Osteoblast (primary cell): ENCODE measurements around the gene MIPOL1. TPM values are rescaled to one million over a fixed set of nuclear protein-coding genes. Genes with fewer than 3 reads are reported as not detected.

Experiments
- DNase-seq: peaks from one replicate; pipeline ENCODE4 v3.0.0; 2011; ENCODE audit warnings: low spot score, mixed read lengths; ENCODE audit not compliant: insufficient read length; ENCODE audit errors: missing footprints
- H2AFZ ChIP-seq: 2 replicates; pipeline ENCODE4 v1.6.0; 2011; ENCODE audit warnings: mild to moderate bottlenecking, low read length
- H3K27ac ChIP-seq: 2 replicates; pipeline ENCODE4 v1.5.1; 2011; ENCODE audit warnings: mild to moderate bottlenecking, low read depth, low read length, moderate library complexity
- H3K27me3 ChIP-seq: 2 replicates; pipeline ENCODE4 v1.6.0; 2012; ENCODE audit warnings: mild to moderate bottlenecking, control low read depth, inconsistent platforms, low read length, moderate library complexity; ENCODE audit not compliant: insufficient read depth
- H3K36me3 ChIP-seq: 2 replicates; pipeline ENCODE4 v1.5.1; 2011; ENCODE audit warnings: mild to moderate bottlenecking, low read length, control low read depth, moderate library complexity; ENCODE audit not compliant: insufficient read depth
- H3K4me1 ChIP-seq: 2 replicates; pipeline ENCODE4 v1.5.1; 2011; ENCODE audit warnings: mild to moderate bottlenecking, low read length, control low read depth, moderate library complexity; ENCODE audit not compliant: insufficient read depth
- H3K4me2 ChIP-seq: 2 replicates; pipeline ENCODE4 v1.6.0; 2011; ENCODE audit warnings: mild to moderate bottlenecking, low read length; ENCODE audit not compliant: insufficient read depth
- H3K4me3 ChIP-seq: fragments of 200-600 bp; sonication (generic); 3 replicates; pipeline ENCODE4 v1.5.1; 2012; ENCODE audit warnings: mild to moderate bottlenecking, low read length, inconsistent platforms; ENCODE audit not compliant: insufficient read depth
- H3K79me2 ChIP-seq: 2 replicates; pipeline ENCODE4 v1.6.0; 2012; ENCODE audit warnings: mild to moderate bottlenecking, low read length, control low read depth, inconsistent platforms; ENCODE audit not compliant: insufficient read depth
- H3K9me3 ChIP-seq: 2 replicates; pipeline ENCODE4 v1.5.1; 2011; ENCODE audit warnings: low read depth, low read length, control low read depth
- H4K20me1 ChIP-seq: 2 replicates; pipeline ENCODE4 v1.6.0; 2012; ENCODE audit warnings: mild to moderate bottlenecking, low read length, control low read depth; ENCODE audit not compliant: insufficient read depth
- total RNA-seq: library from RNA; depleted of rRNA; stranded (reverse); fragments of >200 nt; gene quantifications from 2 replicates; pipeline ENCODE4 v1.2.3, GENCODE V29; 2012
- TF ChIP-seq, protein P1 (sequence below): IDR thresholded peaks from 2 replicates; pipeline ENCODE4 v1.5.1; 2011; ENCODE audit warnings: mild to moderate bottlenecking, low read depth, low read length, moderate library complexity; ENCODE audit errors: extremely low read depth

The MIPOL1 gene
- total RNA-seq, 1 donor = 9.0 TPM

DNA sequence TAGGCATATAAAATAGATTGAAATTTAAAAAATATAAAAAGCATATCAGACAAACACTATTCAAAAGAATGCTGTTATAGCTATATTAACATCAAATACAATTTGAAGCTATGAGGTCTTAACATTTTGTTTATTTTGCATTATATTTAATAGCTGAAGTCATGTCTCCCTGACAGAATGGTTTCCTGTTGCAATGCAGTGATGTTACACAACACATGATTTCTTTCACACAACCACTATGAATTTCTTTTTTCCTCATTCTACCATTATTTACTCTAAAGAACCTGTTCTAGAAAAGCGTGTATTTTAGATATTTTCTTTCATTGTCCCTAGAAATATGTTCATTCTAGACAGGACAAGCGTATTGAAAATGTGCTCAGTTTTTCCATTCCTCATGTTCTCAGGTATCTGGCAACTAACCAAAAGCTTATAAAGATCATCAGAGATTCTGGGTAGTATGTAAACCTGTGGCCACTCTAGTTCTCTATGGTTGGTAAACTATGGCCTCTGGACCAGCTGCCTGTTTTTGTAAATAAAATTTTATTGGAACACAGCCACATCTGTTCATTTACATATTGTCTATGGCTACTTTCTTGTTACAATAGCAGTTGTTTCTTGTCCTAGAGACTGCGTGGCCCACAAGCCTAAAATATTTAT, 213.5 kb downstream of the MIPOL1 start:
- no peaks in the 10 kb centered on the region for H4K20me1 ChIP-seq
- no peak overlapping the region for H3K4me3 ChIP-seq
- DNase-seq = no peak
- no peaks in the 10 kb centered on the region for H3K36me3 ChIP-seq
- H3K27ac ChIP-seq = no peak overlapping the region
- H3K27me3 ChIP-seq = no peaks in the 10 kb centered on the region
- H3K79me2 ChIP-seq = no peaks in the 10 kb centered on the region
- H2AFZ ChIP-seq = no peak overlapping the region
- H3K4me2 ChIP-seq = no peak overlapping the region
- TF ChIP-seq, protein P1, sequence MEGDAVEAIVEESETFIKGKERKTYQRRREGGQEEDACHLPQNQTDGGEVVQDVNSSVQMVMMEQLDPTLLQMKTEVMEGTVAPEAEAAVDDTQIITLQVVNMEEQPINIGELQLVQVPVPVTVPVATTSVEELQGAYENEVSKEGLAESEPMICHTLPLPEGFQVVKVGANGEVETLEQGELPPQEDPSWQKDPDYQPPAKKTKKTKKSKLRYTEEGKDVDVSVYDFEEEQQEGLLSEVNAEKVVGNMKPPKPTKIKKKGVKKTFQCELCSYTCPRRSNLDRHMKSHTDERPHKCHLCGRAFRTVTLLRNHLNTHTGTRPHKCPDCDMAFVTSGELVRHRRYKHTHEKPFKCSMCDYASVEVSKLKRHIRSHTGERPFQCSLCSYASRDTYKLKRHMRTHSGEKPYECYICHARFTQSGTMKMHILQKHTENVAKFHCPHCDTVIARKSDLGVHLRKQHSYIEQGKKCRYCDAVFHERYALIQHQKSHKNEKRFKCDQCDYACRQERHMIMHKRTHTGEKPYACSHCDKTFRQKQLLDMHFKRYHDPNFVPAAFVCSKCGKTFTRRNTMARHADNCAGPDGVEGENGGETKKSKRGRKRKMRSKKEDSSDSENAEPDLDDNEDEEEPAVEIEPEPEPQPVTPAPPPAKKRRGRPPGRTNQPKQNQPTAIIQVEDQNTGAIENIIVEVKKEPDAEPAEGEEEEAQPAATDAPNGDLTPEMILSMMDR = no peak
- no peaks in the 10 kb centered on the region for H3K4me1 ChIP-seq
- H3K9me3 ChIP-seq = no peaks in the 10 kb centered on the region

DNA sequence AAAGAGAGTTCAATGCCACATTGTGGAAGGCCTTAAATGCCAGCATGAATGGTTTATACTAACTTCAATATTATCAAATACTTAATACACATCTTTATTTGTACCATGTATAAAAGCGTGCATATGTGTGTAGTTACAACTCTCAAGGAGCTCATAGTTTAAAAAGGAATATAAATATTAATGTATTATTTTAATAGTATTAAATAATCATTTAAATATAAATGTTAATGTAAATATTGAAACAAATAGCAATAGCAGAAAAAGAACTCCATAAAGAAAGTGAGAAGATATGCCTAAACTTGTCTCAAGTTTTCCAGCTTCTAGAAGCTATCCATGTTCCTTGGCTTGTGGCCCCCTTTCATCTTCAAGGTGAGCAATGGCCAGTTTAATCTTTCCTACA, 215.3 kb downstream of the MIPOL1 start:
- no peak overlapping the region for H2AFZ ChIP-seq
- H3K9me3 ChIP-seq = no peaks in the 10 kb centered on the region
- no peak overlapping the region for H3K4me3 ChIP-seq
- no peak for DNase-seq
- H3K79me2 ChIP-seq = no peaks in the 10 kb centered on the region
- no peak overlapping the region for H3K27ac ChIP-seq
- no peaks in the 10 kb centered on the region for H4K20me1 ChIP-seq
- H3K36me3 ChIP-seq = no peaks in the 10 kb centered on the region
- H3K4me2 ChIP-seq = no peak overlapping the region
- TF ChIP-seq, protein P1 = no peak
- no peaks in the 10 kb centered on the region for H3K27me3 ChIP-seq
- H3K4me1 ChIP-seq = no peaks in the 10 kb centered on the region

DNA sequence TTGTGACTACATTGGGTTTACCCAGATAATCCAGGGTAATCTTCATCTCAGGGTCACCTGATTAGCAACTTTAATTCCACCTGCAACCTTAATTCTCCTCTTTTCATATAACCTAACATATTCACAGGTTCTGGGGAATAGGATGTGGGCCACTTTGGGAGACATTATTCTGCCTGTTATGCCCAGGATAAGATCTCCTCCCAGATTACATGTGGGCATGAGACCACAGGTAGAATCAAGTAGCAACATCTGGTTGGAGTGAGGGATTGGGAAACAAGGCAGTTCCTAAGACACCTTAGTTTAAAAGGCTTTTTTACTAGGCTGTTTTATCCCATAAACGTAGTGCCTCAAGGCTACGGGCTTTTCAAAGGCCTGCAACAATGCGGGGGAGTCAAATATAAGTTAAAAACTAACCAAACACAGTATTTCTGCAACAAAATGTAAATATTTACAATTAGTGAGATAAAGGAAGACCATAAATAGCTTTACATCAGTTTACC, 215.8 kb downstream of the MIPOL1 start:
- H3K4me2 ChIP-seq = no peak overlapping the region
- DNase-seq = no peak
- H3K79me2 ChIP-seq = no peaks in the 10 kb centered on the region
- H3K27ac ChIP-seq = no peak overlapping the region
- no peaks in the 10 kb centered on the region for H3K36me3 ChIP-seq
- no peak overlapping the region for H2AFZ ChIP-seq
- H3K4me1 ChIP-seq = no peaks in the 10 kb centered on the region
- TF ChIP-seq, protein P1 = no peak
- no peaks in the 10 kb centered on the region for H3K9me3 ChIP-seq
- no peaks in the 10 kb centered on the region for H3K27me3 ChIP-seq
- H3K4me3 ChIP-seq = no peak overlapping the region
- H4K20me1 ChIP-seq = no peaks in the 10 kb centered on the region

DNA sequence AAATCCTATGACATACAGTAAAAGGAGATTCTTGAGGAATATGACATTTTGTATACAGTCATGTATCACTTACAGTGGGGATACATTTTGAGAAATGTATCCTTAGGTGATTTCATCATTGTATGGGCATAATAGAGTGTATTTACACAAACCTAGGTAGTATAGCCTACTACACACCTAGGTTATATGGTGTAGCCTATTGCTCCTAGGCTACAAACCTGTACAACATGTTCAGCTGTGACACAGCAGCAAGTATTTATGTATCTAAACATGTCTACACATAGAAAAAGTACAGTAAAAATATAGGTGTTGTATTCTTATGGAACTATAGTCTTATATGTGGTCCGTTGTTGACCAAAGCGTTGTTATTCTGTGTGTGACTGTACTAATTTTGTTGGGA, 218.5 kb downstream of the MIPOL1 start:
- TF ChIP-seq, protein P1 = no peak
- DNase-seq = no peak

More for the DNA sequence above, 218.5 kb downstream of the MIPOL1 start:
- no peaks in the 10 kb centered on the region for H3K36me3 ChIP-seq
- no peaks in the 10 kb centered on the region for H3K27me3 ChIP-seq
- no peaks in the 10 kb centered on the region for H3K4me1 ChIP-seq
- H2AFZ ChIP-seq = no peak overlapping the region
- no peak overlapping the region for H3K27ac ChIP-seq
- H3K79me2 ChIP-seq = no peaks in the 10 kb centered on the region
- H3K4me2 ChIP-seq = no peak overlapping the region
- no peak overlapping the region for H3K4me3 ChIP-seq
- no peaks in the 10 kb centered on the region for H3K9me3 ChIP-seq
- H4K20me1 ChIP-seq = no peaks in the 10 kb centered on the region
